GM18517 (cell line): ENCODE results near the gene GRM7.

ENCODE experiments used
- ATAC-seq: cut with Tn5 transposase; IDR thresholded peaks from one replicate; pipeline ENCODE4 v1.9.1; 2021; ENCODE audit warnings: mild to moderate bottlenecking, moderate library complexity; ENCODE audit not compliant: unreplicated experiment

The GRM7 gene

DNA sequence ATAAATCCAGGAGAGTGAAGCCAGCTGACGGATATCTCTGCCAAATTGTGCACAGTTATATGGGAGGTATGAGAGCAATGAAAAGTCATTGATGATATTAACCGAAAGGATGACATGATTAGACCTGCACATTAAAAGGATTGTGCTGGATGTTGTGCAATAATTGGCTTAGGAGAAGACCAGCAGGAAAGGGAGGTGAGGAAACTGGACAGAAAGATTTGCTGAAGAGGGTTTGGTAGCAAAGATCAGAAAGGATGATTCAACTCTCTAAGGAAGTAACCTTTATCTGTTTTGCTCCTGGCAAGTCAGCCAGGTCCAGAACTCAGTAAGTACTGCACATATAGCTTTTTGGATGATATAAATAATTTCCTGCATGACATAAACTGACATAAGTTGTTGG is 704.7 kb downstream of the GRM7 start:
- ATAC-seq: no peak

DNA sequence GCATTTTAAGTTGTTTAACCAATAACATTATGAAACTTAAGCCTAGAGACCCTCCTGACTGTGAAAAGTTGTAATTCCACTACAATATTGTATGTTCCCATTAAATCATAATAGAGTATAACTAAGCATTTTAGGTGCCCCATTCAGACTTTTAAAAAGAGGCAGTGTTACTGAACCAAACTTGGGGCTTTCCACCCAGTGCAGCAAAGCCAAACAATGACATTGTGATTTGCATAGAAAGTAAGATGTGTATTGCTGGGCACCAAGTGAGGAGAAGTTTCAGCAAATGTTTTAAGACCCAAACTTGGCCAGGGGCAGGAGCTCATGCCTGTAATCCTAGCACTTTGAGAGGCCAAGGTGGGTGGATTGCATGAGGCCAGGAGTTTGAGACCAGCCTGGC is 706.2 kb downstream of the GRM7 start:
- ATAC-seq: no peak

DNA sequence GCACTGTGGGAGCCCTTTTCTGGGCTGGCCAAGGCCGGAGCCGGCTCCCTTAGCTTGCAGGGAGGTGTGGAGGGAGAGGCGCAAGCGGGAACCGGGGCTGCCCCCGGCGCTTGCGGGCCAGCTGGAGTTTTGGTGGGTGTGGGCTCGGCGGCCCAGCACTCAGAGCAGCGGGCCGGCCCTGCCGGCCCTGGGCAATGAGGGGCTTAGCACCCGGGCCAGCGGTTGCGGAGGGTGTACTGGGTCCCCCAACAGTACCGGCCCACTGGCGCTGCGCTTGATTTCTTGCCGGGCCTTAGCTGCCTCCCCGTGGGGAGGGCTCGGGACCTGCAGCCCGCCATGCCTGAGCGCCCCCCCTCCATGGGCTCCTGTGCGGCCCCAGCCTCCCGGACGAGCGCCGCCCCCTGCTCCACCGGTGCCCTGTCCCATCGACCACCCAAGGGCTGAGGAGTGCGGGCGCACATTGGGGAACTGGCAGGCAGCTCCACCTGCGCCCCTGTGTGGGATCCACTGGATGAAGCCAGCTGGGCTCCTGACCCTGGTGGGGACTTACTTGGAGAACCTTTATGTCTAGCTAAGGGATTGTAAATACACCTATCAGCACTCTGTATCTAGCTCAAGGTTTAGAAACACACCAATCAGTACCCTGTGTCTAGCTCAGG is 707.7 kb downstream of the GRM7 start:
- no peak for ATAC-seq

DNA sequence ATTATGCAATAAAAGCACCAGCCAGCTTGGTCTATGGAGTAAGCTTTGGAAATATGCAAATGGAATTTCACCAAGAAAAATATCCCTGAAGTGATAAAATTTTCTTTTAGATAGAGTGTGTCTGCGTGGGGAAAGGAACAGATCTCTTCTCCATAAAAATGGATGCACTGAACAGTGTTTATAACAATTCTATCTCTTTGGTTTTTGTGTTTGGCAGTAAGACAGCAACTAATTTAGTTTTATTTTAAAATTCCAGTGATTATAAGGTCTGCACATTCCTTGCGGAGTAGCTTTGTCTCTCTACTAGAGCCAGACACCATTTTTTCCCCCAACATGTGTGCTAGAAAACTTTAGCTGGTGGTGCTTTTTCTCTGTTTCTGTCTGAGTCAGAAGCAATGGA is 712.4 kb downstream of the GRM7 start:
- ATAC-seq: no peak

GRCh38 chr3:7574435-7574834 is 713.5 kb downstream of the GRM7 start:
- ATAC-seq: no peak

- ATAC-seq: no peak
Measured at GRCh38 chr3:7576071-7576470, 715.2 kb downstream of the GRM7 start.

- ATAC-seq: no peak
Measured at GRCh38 chr3:7576506-7576905, 715.6 kb downstream of the GRM7 start.

GRCh38 chr3:7577513-7577912 is 716.6 kb downstream of the GRM7 start:
- ATAC-seq: no peak

GRCh38 chr3:7581831-7582230 is 720.9 kb downstream of the GRM7 start:
- no peak for ATAC-seq

DNA sequence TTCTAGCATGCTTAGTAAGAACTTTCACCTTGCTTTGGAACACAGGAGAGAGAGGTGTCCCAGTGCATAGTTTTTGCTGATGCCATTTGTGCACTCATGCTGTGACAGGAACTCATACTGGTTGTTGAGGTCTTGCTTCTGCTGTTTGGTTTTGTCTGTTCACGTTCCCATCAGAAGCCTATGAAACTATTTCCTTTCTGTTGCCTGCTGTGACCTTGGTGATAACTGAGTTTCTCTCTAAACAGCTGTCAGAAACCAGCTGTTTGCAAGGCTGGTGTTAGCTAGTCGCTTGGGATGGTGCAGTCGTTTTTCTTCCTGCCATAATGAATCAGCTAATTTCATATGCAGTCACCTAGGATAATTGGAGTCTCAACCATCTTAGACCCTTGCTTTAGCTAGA is 724.1 kb downstream of the GRM7 start:
- no peak for ATAC-seq

DNA sequence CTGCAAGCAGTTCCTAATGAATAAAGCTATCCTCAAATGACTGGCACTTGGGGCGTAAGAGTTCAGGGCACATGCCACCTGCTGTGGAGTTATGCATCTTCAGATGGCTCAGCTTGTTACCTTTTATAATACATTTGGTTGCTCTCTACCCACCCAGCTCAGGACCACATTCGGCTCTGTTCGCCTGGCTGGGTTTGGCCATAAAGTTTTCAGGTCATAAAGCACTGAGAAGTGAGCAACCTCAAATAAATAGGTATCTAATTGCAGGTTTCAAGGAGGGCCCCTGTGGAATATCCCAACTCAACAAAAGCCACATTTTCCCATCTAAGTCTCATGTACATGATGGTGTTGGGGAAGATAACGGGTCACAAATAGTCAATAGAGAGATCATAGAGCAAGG is 727.3 kb downstream of the GRM7 start:
- ATAC-seq: no peak

GRCh38 chr3:7589526-7589925 is 728.6 kb downstream of the GRM7 start:
- ATAC-seq: no peak

DNA sequence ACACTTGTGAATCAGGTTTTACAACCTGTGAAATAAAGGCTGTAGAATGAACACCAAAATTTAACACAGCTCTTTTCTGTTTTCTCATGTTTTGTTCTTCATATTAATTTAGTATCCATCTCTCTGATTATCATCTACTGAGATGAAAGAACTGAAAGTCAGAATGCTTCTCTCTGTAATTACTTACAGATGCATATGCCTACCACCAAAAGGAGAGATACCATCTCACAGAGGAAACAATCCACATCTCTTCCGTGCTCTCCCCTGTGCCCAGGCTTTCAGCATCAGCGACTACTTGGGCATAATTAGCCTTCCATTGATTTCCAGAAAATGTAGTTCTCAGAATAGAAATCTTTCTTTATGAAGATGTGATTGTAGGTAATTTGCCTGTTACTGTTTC is 741.4 kb downstream of the GRM7 start:
- no peak for ATAC-seq

- ATAC-seq: no peak
Measured at GRCh38 chr3:7607083-7607482, 746.2 kb downstream of the GRM7 start.

DNA sequence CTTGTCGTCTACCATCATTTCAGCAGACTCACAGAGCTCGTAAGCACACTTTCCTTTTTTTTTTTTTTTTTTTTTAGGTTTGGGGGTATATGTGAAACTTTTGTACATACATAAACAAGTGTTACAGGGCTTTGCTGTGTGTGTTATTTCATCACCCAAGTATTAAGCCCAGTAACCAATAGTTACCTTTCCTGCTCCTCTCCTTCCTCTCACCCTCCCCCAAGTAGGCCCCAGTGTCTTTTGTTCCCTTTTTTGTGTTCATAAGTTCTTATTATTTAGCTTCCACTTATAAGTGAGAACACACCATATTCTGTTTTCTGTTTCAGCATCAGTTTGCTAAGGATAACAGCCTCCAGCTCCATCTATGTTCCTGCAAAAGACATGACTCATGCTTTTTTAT is 746.8 kb downstream of the GRM7 start:
- ATAC-seq: no peak

GRCh38 chr3:7610634-7611033 is 749.7 kb downstream of the GRM7 start:
- ATAC-seq: no peak

GRCh38 chr3:7615043-7615442 is 754.1 kb downstream of the GRM7 start:
- ATAC-seq: no peak

GRCh38 chr3:7618606-7619005 is 757.7 kb downstream of the GRM7 start:
- ATAC-seq: no peak

GRCh38 chr3:7620401-7620800 is 759.5 kb downstream of the GRM7 start:
- ATAC-seq: no peak

GRCh38 chr3:7621046-7621630 is 760.2 kb downstream of the GRM7 start:
- ATAC-seq: no peak

DNA sequence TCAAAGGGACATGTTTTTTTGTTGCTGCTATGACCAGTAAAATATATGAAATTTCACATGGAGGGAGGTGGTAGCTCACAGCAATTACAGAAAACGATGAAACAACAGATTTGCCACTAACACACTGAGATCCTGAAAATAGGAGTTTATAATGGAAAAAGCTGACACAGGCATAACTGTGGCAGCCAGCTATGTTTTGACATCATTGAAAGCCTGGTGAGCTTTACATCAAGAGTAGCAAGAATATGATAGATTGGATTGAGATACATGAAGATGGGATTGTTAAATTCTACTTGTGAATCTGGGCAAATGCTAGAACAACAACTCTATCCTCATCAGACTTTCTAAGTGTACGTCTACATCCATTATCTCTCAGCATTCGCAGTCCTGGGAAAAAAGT is 760.7 kb downstream of the GRM7 start:
- no peak for ATAC-seq

- ATAC-seq: no peak
Measured at GRCh38 chr3:7625021-7625420, 764.1 kb downstream of the GRM7 start.

GRCh38 chr3:7630351-7630911 is 769.5 kb downstream of the GRM7 start:
- ATAC-seq: no peak
